HEK293T (cell line): ENCODE data around the gene SLC22A2.

Source experiments
- BHLHE40 ChIP-seq: fragments of 450-650 bp; IDR thresholded peaks from 2 replicates; pipeline ENCODE4 v1.6.1; 2016; ENCODE audit warnings: mild to moderate bottlenecking, moderate library complexity, borderline replicate concordance
- FOXK2 ChIP-seq: fragments of 450-650 bp; IDR thresholded peaks from 2 replicates; pipeline ENCODE4 v1.6.1; 2016; ENCODE audit warnings: mild to moderate bottlenecking
- HDGF ChIP-seq: fragments of 450-650 bp; IDR thresholded peaks from 2 replicates; pipeline ENCODE4 v1.6.1; 2017; ENCODE audit warnings: antibody characterized with exemption, borderline replicate concordance
- L3MBTL2 ChIP-seq: fragments of 450-650 bp; conservative IDR thresholded peaks from 2 replicates; pipeline ENCODE4 v1.6.1; 2016; ENCODE audit warnings: mild to moderate bottlenecking
- LEF1 ChIP-seq: fragments of 450-650 bp; IDR thresholded peaks from 2 replicates; pipeline ENCODE4 v1.6.1; 2017; ENCODE audit warnings: mild to moderate bottlenecking, borderline replicate concordance
- NFRKB ChIP-seq: fragments of 450-650 bp; IDR thresholded peaks from 2 replicates; pipeline ENCODE4 v1.6.1; 2016; ENCODE audit warnings: mild to moderate bottlenecking, moderate library complexity
- SP1 ChIP-seq: fragments of 450-650 bp; IDR thresholded peaks from 2 replicates; pipeline ENCODE4 v1.6.1; 2017
- SUZ12 ChIP-seq: fragments of 450-650 bp; IDR thresholded peaks from 2 replicates; pipeline ENCODE4 v1.6.1; 2016; ENCODE audit warnings: mild to moderate bottlenecking
- TARDBP ChIP-seq: fragments of 450-650 bp; IDR thresholded peaks from 2 replicates; pipeline ENCODE4 v1.6.1; 2016
- ZNF384 ChIP-seq: fragments of 450-650 bp; IDR thresholded peaks from 2 replicates; pipeline ENCODE4 v1.6.1; 2016
- TF ChIP-seq, protein P1 (sequence below): fragments of 450-650 bp; IDR thresholded peaks from 2 replicates; pipeline ENCODE4 v1.6.1; 2016

DNA sequence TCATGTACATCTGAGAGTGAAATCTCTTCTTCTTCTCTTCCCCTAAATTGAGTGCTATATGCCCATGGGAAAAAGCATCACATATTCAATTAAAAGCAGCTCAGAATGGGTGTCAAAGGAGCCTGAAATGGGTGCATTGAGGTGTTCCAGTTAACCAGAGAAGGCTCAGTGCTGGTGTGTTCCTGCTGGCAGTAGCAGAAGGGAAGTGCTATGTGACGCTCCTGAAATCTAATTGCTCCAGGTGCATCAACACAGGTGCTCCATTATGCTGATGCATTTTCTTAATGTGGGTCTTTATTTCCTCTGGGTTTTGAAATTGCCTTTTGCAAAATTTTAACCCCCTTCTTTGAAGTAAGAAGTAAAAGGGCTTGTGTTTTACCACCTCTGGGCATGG is 17.9 kb downstream of the SLC22A2 start:
- TF ChIP-seq ZNF384 (no peak), FOXK2 (no peak), LEF1 (no peak), BHLHE40 (no peak), L3MBTL2 (no peak), HDGF (no peak), SUZ12 (no peak), SP1 (no peak), TARDBP (no peak), NFRKB (no peak)
- TF ChIP-seq, protein P1, sequence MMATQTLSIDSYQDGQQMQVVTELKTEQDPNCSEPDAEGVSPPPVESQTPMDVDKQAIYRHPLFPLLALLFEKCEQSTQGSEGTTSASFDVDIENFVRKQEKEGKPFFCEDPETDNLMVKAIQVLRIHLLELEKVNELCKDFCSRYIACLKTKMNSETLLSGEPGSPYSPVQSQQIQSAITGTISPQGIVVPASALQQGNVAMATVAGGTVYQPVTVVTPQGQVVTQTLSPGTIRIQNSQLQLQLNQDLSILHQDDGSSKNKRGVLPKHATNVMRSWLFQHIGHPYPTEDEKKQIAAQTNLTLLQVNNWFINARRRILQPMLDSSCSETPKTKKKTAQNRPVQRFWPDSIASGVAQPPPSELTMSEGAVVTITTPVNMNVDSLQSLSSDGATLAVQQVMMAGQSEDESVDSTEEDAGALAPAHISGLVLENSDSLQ = no peak
